Trophoblast cell (in vitro differentiated cells and primary cell): ENCODE measurements around the gene ARNT2.

Source experiments
- DNase-seq, 2 donors: peaks; one replicate each; pipeline ENCODE4 v3.0.0-alpha.2; 2016
- H2AFZ ChIP-seq: 2 replicates; pipeline ENCODE4 v1.6.1; 2013; ENCODE audit warnings: low read length, moderate library complexity, mild to moderate bottlenecking; ENCODE audit not compliant: insufficient read depth, poor library complexity
- H2AK5ac ChIP-seq: 2 replicates; pipeline ENCODE4 v1.6.1; 2013; ENCODE audit warnings: mild to moderate bottlenecking, low read length
- H2BK120ac ChIP-seq: 2 replicates; pipeline ENCODE4 v1.6.1; 2013; ENCODE audit warnings: low read length, mild to moderate bottlenecking, moderate library complexity; ENCODE audit not compliant: insufficient read depth, poor library complexity
- H2BK12ac ChIP-seq: 2 replicates; pipeline ENCODE4 v1.6.1; 2013; ENCODE audit warnings: mild to moderate bottlenecking, low read length, moderate library complexity
- H2BK5ac ChIP-seq: 2 replicates; pipeline ENCODE4 v1.6.1; 2013; ENCODE audit warnings: low read length, low read depth, moderate library complexity, mild to moderate bottlenecking; ENCODE audit not compliant: poor library complexity
- H3K14ac ChIP-seq: 2 replicates; pipeline ENCODE4 v1.6.1; 2013; ENCODE audit warnings: mild to moderate bottlenecking, low read length
- H3K18ac ChIP-seq: 2 replicates; pipeline ENCODE4 v1.6.1; 2013; ENCODE audit warnings: mild to moderate bottlenecking, low read length
- H3K23ac ChIP-seq: 2 replicates; pipeline ENCODE4 v1.6.1; 2013; ENCODE audit warnings: low read length
- H3K27ac ChIP-seq: 2 replicates; pipeline ENCODE4 v1.5.1; 2013; ENCODE audit warnings: low read depth, mild to moderate bottlenecking, inconsistent platforms, low read length, moderate library complexity
- H3K27me3 ChIP-seq: 2 replicates; pipeline ENCODE4 v1.6.1; 2013; ENCODE audit warnings: inconsistent platforms, mild to moderate bottlenecking, low read length, moderate library complexity; ENCODE audit not compliant: insufficient read depth
- H3K36me3 ChIP-seq, 2 experiments: 1 replicate in 1 of 2; 2 replicates in 1 of 2; pipeline ENCODE4 v1.6.1; 2013; ENCODE audit warnings: low read length in 2 of 2, mild to moderate bottlenecking in 2 of 2, moderate library complexity in 1 of 2; ENCODE audit not compliant: insufficient read depth in 2 of 2, control insufficient read depth in 1 of 2
- H3K4ac ChIP-seq: 2 replicates; pipeline ENCODE4 v1.6.1; 2013; ENCODE audit warnings: low read depth, mild to moderate bottlenecking, low read length, moderate library complexity
- H3K4me1 ChIP-seq, 2 experiments: 1 replicate in 1 of 2; 2 replicates in 1 of 2; pipeline ENCODE4 v1.6.1; 2013; ENCODE audit warnings: low read length in 2 of 2, mild to moderate bottlenecking in 2 of 2, moderate library complexity in 1 of 2; ENCODE audit not compliant: insufficient read depth in 2 of 2, control insufficient read depth in 1 of 2
- H3K4me2 ChIP-seq: 2 replicates; pipeline ENCODE4 v1.6.1; 2013; ENCODE audit warnings: inconsistent platforms, mild to moderate bottlenecking, low read length, moderate library complexity
- H3K4me3 ChIP-seq: 2 replicates; pipeline ENCODE4 v1.5.1; 2013; ENCODE audit warnings: mild to moderate bottlenecking, low read depth, low read length, inconsistent platforms
- H3K79me1 ChIP-seq: one replicate; pipeline ENCODE4 v1.6.1; 2013; ENCODE audit warnings: low read length
- H3K79me2 ChIP-seq: 2 replicates; pipeline ENCODE4 v1.6.1; 2013; ENCODE audit warnings: low read length, mild to moderate bottlenecking; ENCODE audit not compliant: control insufficient read depth, insufficient read depth, poor library complexity
- H3K9ac ChIP-seq: 2 replicates; pipeline ENCODE4 v1.6.1; 2013; ENCODE audit warnings: mild to moderate bottlenecking, low read length
- H3K9me3 ChIP-seq: 2 replicates; pipeline ENCODE4 v1.6.1; 2013; ENCODE audit warnings: low read depth, mild to moderate bottlenecking, control low read depth, inconsistent platforms, low read length; ENCODE audit not compliant: insufficient read depth
- H4K12ac ChIP-seq: 2 replicates; pipeline ENCODE4 v1.6.1; 2013; ENCODE audit warnings: low read depth, mild to moderate bottlenecking, low read length, moderate library complexity
- H4K8ac ChIP-seq: 2 replicates; pipeline ENCODE4 v1.6.1; 2013; ENCODE audit warnings: low read depth, mild to moderate bottlenecking, low read length, moderate library complexity
- H4K91ac ChIP-seq: one replicate; pipeline ENCODE4 v1.6.1; 2013; ENCODE audit warnings: low read depth, mild to moderate bottlenecking, low read length, moderate library complexity
- WGBS: extraction: QIAGEN DNeasy Blood & Tissue Kit; methylation state at CpG from one replicate; pipeline ENCODE4 v1.1.7; 2013; ENCODE audit warnings: missing lambda C conversion rate; ENCODE audit not compliant: insufficient read length, insufficient coverage; ENCODE audit errors: extremely low coverage; 5-methylcytosine and 5-hydroxymethylcytosine counted together

The ARNT2 gene

DNA sequence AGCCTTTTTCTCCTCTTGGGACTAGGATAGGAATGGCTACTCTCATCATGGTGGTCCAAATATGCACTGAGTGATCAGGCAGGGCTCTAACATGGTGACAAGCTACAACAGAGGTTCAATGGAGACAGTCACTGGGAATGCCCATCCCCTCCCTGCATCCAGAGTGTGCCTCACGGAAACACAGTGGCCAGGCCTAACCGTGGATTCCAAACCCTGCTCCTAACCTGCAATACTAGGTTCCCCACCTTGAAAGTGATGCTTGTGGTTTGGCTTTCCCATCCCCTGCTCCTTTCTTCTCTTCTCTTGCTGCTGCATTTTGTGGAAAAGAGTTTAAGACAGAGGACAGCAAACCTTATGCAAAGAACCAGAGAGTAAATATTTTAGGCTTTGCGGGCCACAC is 216.0 kb downstream of the ARNT2 start:
- Histone ChIP-seq H2AFZ (no peak overlapping the region), H3K14ac (no peak overlapping the region), H3K4me3 (no peak overlapping the region), H4K12ac (no peak overlapping the region), H3K79me2 (no peaks in the 10 kb centered on the region), H2BK120ac (no peak overlapping the region), H2BK5ac (no peak overlapping the region), H3K79me1 (no peaks in the 10 kb centered on the region), H3K27me3 (no peaks in the 10 kb centered on the region), H2BK12ac (no peak overlapping the region), H4K8ac (no peak overlapping the region), H3K36me3 (no peaks in the 10 kb centered on the region), H3K9me3 (no peaks in the 10 kb centered on the region), H3K18ac (no peak overlapping the region), H3K27ac (no peak overlapping the region), H3K4me1 (no peaks in the 10 kb centered on the region), H2AK5ac (no peak overlapping the region), H3K9ac (no peak overlapping the region), H4K91ac (no peak overlapping the region), H3K4ac (no peak overlapping the region), H3K4me2 (no peak overlapping the region), H3K23ac (no peak overlapping the region)
- no CpG with 5 or more reads among the region's 3 CpGs for WGBS
- DNase-seq: no peak

- Histone ChIP-seq H3K9me3 (no peaks in the 10 kb centered on the region), H2BK12ac (no peak overlapping the region), H2BK5ac (no peak overlapping the region)
Measured at GRCh38 chr15:80620931-80621330, 216.7 kb downstream of the ARNT2 start.

DNA sequence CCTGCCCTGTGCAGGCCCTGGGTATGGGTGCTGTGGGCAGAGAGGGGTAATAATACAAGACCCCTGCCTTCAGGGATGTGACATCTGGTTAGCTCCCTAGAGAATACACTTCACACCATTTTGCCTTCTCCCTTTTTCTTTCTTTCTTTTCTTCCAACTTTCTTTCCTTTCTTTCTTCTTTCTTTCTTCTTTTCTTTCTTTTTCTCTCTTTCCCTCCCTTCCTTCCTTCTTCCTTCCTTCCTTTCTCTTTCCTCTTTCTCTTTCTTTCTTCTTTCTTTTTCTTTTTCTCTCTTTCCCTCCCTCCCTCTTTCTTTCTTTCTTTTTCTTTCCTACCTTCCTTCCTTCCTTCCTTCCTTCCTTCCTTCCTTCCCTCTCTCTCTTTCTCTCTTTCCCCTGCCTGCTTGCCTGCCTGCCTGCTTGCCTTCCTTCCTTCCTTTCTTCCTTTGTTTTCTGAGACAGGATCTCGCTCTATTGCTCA is 222.5 kb downstream of the ARNT2 start:
- Histone ChIP-seq H3K4me2 (no peak overlapping the region), H3K4me1 (no peaks in the 10 kb centered on the region), H3K27me3 (no peaks in the 10 kb centered on the region), H3K23ac (no peak overlapping the region), H4K8ac (no peak overlapping the region), H3K4ac (no peak overlapping the region), H4K12ac (no peak overlapping the region), H3K79me1 (no peaks in the 10 kb centered on the region), H3K27ac (no peak overlapping the region), H2BK120ac (no peak overlapping the region), H3K36me3 (no peaks in the 10 kb centered on the region), H2BK12ac (no peak overlapping the region), H2AFZ (no peak overlapping the region), H4K91ac (no peak overlapping the region), H2BK5ac (no peak overlapping the region), H3K14ac (no peak overlapping the region), H3K4me3 (no peak overlapping the region), H3K9ac (no peak overlapping the region), H3K18ac (no peak overlapping the region), H2AK5ac (no peak overlapping the region), H3K79me2 (no peaks in the 10 kb centered on the region), H3K9me3 (no peaks in the 10 kb centered on the region)
- DNase-seq: no peak
- no CpG with 5 or more reads among the region's 1 CpG for WGBS

More at GRCh38 chr15:80620931-80621330, 216.7 kb downstream of the ARNT2 start:
- Histone ChIP-seq H3K36me3 (no peaks in the 10 kb centered on the region), H3K27ac (no peak overlapping the region), H4K12ac (no peak overlapping the region), H3K23ac (no peak overlapping the region), H3K14ac (no peak overlapping the region), H3K79me2 (no peaks in the 10 kb centered on the region), H4K91ac (no peak overlapping the region), H3K4me2 (no peak overlapping the region), H3K4me3 (no peak overlapping the region), H2AFZ (no peak overlapping the region), H3K9ac (no peak overlapping the region), H2BK120ac (no peak overlapping the region), H4K8ac (no peak overlapping the region), H2AK5ac (no peak overlapping the region), H3K4ac (no peak overlapping the region), H3K4me1 (no peaks in the 10 kb centered on the region), H3K18ac (no peak overlapping the region), H3K27me3 (no peaks in the 10 kb centered on the region), H3K79me1 (no peaks in the 10 kb centered on the region)
- no peak for DNase-seq
- WGBS: no CpG with 5 or more reads among the region's 5 CpGs

- WGBS: no CpG with 5 or more reads among the region's 3 CpGs
- Histone ChIP-seq H4K91ac (no peak overlapping the region), H3K18ac (no peak overlapping the region), H2AK5ac (no peak overlapping the region), H4K8ac (no peak overlapping the region), H3K79me2 (no peaks in the 10 kb centered on the region), H3K4me3 (no peak overlapping the region), H3K4ac (no peak overlapping the region), H3K14ac (no peak overlapping the region), H3K9me3 (no peaks in the 10 kb centered on the region), H2AFZ (no peak overlapping the region), H3K23ac (no peak overlapping the region), H3K36me3 (no peaks in the 10 kb centered on the region), H2BK5ac (no peak overlapping the region), H3K9ac (no peak overlapping the region), H3K79me1 (no peaks in the 10 kb centered on the region), H2BK12ac (no peak overlapping the region), H2BK120ac (no peak overlapping the region), H3K27me3 (no peaks in the 10 kb centered on the region), H3K27ac (no peak overlapping the region), H4K12ac (no peak overlapping the region), H3K4me1 (no peaks in the 10 kb centered on the region), H3K4me2 (no peak overlapping the region)
- DNase-seq: no peak
Measured at GRCh38 chr15:80629355-80629754, 225.2 kb downstream of the ARNT2 start.
